Measurements from ENCODE around the gene ASXL1. TPM values are rescaled to one million over a fixed set of nuclear protein-coding genes. Genes with fewer than 3 reads are reported as not detected.

Gene ASXL1
- polyA plus RNA-seq, 3 donors: 1.8 to 47.1 (median 2.8) TPM

- WGBS (ENCODE audit: insufficient coverage): 92% methylated on average over 26 of the region's 31 CpGs
- DNase-seq: no peak
- H3K27ac Mint-ChIP-seq: peak overlapping the region in 3 of 7 donors; percentile 68 to 75 (median 73)
Measured at GRCh38 chr20:32454164-32455145, 96.3 kb downstream of the ASXL1 start.

More at GRCh38 chr20:32454164-32455145, 96.3 kb downstream of the ASXL1 start:
- Mint-ChIP-seq H3K9me3 (peaks cover 0 to 2% (median 0%) of the 10 kb centered on the region in 7 donors), H3K4me1 (peaks cover 32% of the 10 kb centered on the region), H3K4me3 (no peak overlapping the region), H3K27me3 (ENCODE audit: low read depth in 3 of 3) (peaks cover 0 to 4% (median 0%) of the 10 kb centered on the region in 3 donors), H3K36me3 (peaks cover 46 to 49% of the 10 kb centered on the region in 2 donors)
- no peak overlapping the region for H3K9ac ChIP-seq (ENCODE audit: insufficient read depth, low read length, poor library complexity, severe bottlenecking)
- TF ChIP-seq, protein P1, sequence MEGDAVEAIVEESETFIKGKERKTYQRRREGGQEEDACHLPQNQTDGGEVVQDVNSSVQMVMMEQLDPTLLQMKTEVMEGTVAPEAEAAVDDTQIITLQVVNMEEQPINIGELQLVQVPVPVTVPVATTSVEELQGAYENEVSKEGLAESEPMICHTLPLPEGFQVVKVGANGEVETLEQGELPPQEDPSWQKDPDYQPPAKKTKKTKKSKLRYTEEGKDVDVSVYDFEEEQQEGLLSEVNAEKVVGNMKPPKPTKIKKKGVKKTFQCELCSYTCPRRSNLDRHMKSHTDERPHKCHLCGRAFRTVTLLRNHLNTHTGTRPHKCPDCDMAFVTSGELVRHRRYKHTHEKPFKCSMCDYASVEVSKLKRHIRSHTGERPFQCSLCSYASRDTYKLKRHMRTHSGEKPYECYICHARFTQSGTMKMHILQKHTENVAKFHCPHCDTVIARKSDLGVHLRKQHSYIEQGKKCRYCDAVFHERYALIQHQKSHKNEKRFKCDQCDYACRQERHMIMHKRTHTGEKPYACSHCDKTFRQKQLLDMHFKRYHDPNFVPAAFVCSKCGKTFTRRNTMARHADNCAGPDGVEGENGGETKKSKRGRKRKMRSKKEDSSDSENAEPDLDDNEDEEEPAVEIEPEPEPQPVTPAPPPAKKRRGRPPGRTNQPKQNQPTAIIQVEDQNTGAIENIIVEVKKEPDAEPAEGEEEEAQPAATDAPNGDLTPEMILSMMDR (IDR thresholded peaks at IDR 0.05): no peak
- H3K27ac ChIP-seq (ENCODE audit: low read depth in 1 of 2, low read length in 2 of 2): no peak overlapping the region
- no peaks in the 10 kb centered on the region for H3K27me3 ChIP-seq (ENCODE audit: control insufficient read depth in 2 of 2, insufficient read depth in 2 of 2, low read length in 2 of 2)
- H3K4me3 ChIP-seq (replicated peaks in 1 of 3; ENCODE audit: low read depth in 2 of 3, low read length in 3 of 3): no peak overlapping the region
- intact Hi-C loops (cut with micrococcal nuclease): no loop called here
- H3K4me1 ChIP-seq (ENCODE audit: control insufficient read depth in 1 of 2, insufficient read depth in 2 of 2, low read length in 2 of 2): peaks cover 25 to 34% of the 10 kb centered on the region in 2 donors
- no peaks in the 10 kb centered on the region for H3K9me3 ChIP-seq (replicated peaks in 1 of 2; ENCODE audit: control insufficient read depth in 1 of 2, insufficient read depth in 1 of 2, low read length in 2 of 2)
- H3K79me2 ChIP-seq (ENCODE audit: insufficient read depth, low read length): no peaks in the 10 kb centered on the region
- no peak overlapping the region for H2AFZ ChIP-seq (ENCODE audit: insufficient read depth, low read depth, low read length, poor library complexity, severe bottlenecking)
- peaks cover 32 to 60% of the 10 kb centered on the region in 2 donors for H3K36me3 ChIP-seq (replicated peaks in 1 of 2; ENCODE audit: control insufficient read depth in 1 of 2, insufficient read depth in 2 of 2, low read length in 2 of 2)
- peaks cover 53% of the 10 kb centered on the region for H4K20me1 ChIP-seq (ENCODE audit: insufficient read depth, low read length)
- H3K4me2 ChIP-seq (replicated peaks; ENCODE audit: extremely low read depth, low read length, poor library complexity, severe bottlenecking): no peak overlapping the region
